ENCODE data around the gene NONO. TPM values are rescaled to one million over a fixed set of nuclear protein-coding genes. Genes with fewer than 3 reads are reported as not detected.

The NONO gene
- total and polyA plus RNA-seq, 4 donors = 66.1 to 140 (median 107) TPM

DNA sequence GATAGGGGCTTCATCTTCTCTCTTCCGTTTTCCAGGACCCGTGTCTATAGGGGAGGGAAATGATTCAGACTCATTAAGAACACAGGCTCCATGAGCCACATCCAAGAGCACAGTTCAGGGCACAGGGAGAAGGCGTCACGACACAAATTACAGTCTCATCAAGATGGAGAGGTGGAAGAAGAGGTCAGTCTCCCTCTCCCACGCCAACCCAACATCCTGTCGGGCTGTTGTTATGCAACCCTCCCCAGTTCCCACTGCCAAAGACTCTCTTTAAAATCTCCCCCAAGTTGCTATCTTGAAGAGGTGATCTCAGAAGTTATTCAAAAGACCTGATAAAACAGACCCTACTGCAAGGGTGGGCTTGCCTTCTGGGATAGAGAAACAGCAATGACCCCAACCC is 42.1 kb upstream of the NONO start:
- Histone ChIP-seq H3K9ac (ENCODE audit: low read depth in 1 of 2, low read length in 2 of 2) (no peak overlapping the region), H3K27me3 (ENCODE audit: control insufficient read depth in 4 of 4, insufficient read depth in 4 of 4, low read length in 3 of 4) (no peaks in the 10 kb centered on the region), H3K4me1 (ENCODE audit: control insufficient read depth in 4 of 4, insufficient read depth in 4 of 4, low read length in 3 of 4) (no peaks in the 10 kb centered on the region), H3K27ac (ENCODE audit: low read depth in 1 of 2, low read length in 2 of 2) (no peak overlapping the region), H3K9me3 (ENCODE audit: control insufficient read depth in 4 of 4, low read length in 3 of 4) (no peaks in the 10 kb centered on the region), H3K4me3 (ENCODE audit: low read depth in 1 of 3, low read length in 3 of 3) (no peak overlapping the region), H3K36me3 (ENCODE audit: control insufficient read depth in 4 of 4, insufficient read depth in 3 of 4, low read depth in 1 of 4, low read length in 3 of 4) (peaks cover 6 to 56% (median 25%) of the 10 kb centered on the region in 4 donors)
- whole genome bisulfite sequencing = 79% methylated on average over 6 of the region's 6 CpGs
- TF ChIP-seq RAD21 (IDR thresholded peaks at IDR 0.05) = no peak
- no peak for DNase-seq (ENCODE audit: low spot score)

- no peaks in the 10 kb centered on the region for H3K27me3 ChIP-seq (ENCODE audit: control insufficient read depth in 4 of 4, insufficient read depth in 4 of 4, low read length in 3 of 4)
Measured at GRCh38 chrX:71244359-71245128, 38.9 kb upstream of the NONO start.

More at GRCh38 chrX:71244359-71245128, 38.9 kb upstream of the NONO start:
- H3K9ac ChIP-seq (ENCODE audit: low read depth in 1 of 2, low read length in 2 of 2) = no peak overlapping the region
- TF ChIP-seq SP1 (IDR thresholded peaks at IDR 0.05) = no peak
- TF ChIP-seq, protein P1, sequence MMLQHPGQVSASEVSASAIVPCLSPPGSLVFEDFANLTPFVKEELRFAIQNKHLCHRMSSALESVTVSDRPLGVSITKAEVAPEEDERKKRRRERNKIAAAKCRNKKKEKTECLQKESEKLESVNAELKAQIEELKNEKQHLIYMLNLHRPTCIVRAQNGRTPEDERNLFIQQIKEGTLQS (IDR thresholded peaks at IDR 0.05) = no peak
- no peak for TF ChIP-seq HNF4A (conservative IDR thresholded peaks at IDR 0.05)
- TF ChIP-seq, protein P2, sequence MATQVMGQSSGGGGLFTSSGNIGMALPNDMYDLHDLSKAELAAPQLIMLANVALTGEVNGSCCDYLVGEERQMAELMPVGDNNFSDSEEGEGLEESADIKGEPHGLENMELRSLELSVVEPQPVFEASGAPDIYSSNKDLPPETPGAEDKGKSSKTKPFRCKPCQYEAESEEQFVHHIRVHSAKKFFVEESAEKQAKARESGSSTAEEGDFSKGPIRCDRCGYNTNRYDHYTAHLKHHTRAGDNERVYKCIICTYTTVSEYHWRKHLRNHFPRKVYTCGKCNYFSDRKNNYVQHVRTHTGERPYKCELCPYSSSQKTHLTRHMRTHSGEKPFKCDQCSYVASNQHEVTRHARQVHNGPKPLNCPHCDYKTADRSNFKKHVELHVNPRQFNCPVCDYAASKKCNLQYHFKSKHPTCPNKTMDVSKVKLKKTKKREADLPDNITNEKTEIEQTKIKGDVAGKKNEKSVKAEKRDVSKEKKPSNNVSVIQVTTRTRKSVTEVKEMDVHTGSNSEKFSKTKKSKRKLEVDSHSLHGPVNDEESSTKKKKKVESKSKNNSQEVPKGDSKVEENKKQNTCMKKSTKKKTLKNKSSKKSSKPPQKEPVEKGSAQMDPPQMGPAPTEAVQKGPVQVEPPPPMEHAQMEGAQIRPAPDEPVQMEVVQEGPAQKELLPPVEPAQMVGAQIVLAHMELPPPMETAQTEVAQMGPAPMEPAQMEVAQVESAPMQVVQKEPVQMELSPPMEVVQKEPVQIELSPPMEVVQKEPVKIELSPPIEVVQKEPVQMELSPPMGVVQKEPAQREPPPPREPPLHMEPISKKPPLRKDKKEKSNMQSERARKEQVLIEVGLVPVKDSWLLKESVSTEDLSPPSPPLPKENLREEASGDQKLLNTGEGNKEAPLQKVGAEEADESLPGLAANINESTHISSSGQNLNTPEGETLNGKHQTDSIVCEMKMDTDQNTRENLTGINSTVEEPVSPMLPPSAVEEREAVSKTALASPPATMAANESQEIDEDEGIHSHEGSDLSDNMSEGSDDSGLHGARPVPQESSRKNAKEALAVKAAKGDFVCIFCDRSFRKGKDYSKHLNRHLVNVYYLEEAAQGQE (IDR thresholded peaks at IDR 0.05) = no peak
- no peak for TF ChIP-seq JUND (IDR thresholded peaks at IDR 0.05)
- TF ChIP-seq FOXA2 (IDR thresholded peaks at IDR 0.05) = no peak
- TF ChIP-seq ZBTB33 (IDR thresholded peaks at IDR 0.05) = no peak
- no peak for TF ChIP-seq EGR1 (IDR thresholded peaks at IDR 0.05; ENCODE audit: low read depth in 2 of 2)
- no peak for TF ChIP-seq FOXA1 (IDR thresholded peaks at IDR 0.05)
- TF ChIP-seq YY1 (IDR thresholded peaks at IDR 0.05) = no peak
- no peak for TF ChIP-seq TAF1 (conservative IDR thresholded peaks at IDR 0.05)
- TF ChIP-seq RXRA (IDR thresholded peaks at IDR 0.05) = no peak
- TF ChIP-seq RAD21 (IDR thresholded peaks at IDR 0.05) = no peak
- TF ChIP-seq, protein P3, sequence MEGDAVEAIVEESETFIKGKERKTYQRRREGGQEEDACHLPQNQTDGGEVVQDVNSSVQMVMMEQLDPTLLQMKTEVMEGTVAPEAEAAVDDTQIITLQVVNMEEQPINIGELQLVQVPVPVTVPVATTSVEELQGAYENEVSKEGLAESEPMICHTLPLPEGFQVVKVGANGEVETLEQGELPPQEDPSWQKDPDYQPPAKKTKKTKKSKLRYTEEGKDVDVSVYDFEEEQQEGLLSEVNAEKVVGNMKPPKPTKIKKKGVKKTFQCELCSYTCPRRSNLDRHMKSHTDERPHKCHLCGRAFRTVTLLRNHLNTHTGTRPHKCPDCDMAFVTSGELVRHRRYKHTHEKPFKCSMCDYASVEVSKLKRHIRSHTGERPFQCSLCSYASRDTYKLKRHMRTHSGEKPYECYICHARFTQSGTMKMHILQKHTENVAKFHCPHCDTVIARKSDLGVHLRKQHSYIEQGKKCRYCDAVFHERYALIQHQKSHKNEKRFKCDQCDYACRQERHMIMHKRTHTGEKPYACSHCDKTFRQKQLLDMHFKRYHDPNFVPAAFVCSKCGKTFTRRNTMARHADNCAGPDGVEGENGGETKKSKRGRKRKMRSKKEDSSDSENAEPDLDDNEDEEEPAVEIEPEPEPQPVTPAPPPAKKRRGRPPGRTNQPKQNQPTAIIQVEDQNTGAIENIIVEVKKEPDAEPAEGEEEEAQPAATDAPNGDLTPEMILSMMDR (IDR thresholded peaks at IDR 0.05; ENCODE audit: low read depth, low read length, missing input control) = no peak
- no peak for TF ChIP-seq NR2F2 (IDR thresholded peaks at IDR 0.05)
- TF ChIP-seq, protein P4, sequence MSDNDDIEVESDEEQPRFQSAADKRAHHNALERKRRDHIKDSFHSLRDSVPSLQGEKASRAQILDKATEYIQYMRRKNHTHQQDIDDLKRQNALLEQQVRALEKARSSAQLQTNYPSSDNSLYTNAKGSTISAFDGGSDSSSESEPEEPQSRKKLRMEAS (IDR thresholded peaks at IDR 0.05) = no peak
- no peak for TF ChIP-seq HNF4G (IDR thresholded peaks at IDR 0.05)
- no peak for TF ChIP-seq GABPA (IDR thresholded peaks at IDR 0.05 in 1 of 2, conservative IDR thresholded peaks at IDR 0.05 in 1 of 2)
- DNase-seq (ENCODE audit: low spot score) = no peak
- no peak overlapping the region for H3K27ac ChIP-seq (ENCODE audit: low read depth in 1 of 2, low read length in 2 of 2)
- 97% methylated on average over 9 of the region's 9 CpGs for WGBS
- no peaks in the 10 kb centered on the region for H3K4me1 ChIP-seq (ENCODE audit: control insufficient read depth in 4 of 4, insufficient read depth in 4 of 4, low read length in 3 of 4)
- no peaks in the 10 kb centered on the region for H3K9me3 ChIP-seq (ENCODE audit: control insufficient read depth in 4 of 4, low read length in 3 of 4)
- peaks cover 6 to 69% (median 33%) of the 10 kb centered on the region in 4 donors for H3K36me3 ChIP-seq (ENCODE audit: control insufficient read depth in 4 of 4, insufficient read depth in 3 of 4, low read depth in 1 of 4, low read length in 3 of 4)
- no peak overlapping the region for H3K4me3 ChIP-seq (ENCODE audit: low read depth in 1 of 3, low read length in 3 of 3)
